Right ventricle myocardium inferior (tissue), 1 donor: ENCODE results near the gene HYAL1. TPM values are rescaled to one million over a fixed set of nuclear protein-coding genes. Genes with fewer than 3 reads are reported as not detected.
"Not testable (repeated sequence)": the region's sequence is repeated elsewhere in the genome, so short reads cannot be mapped to it uniquely, and the experiment has no call there.

Experiments used
- ATAC-seq: fragments of 200-7000 bp; cut with Tn5 transposase; one replicate; pipeline ENCODE4 v1.9.1; 2020; ENCODE audit warnings: mild to moderate bottlenecking, moderate library complexity
- DNase-seq: peaks from one replicate; pipeline ENCODE4 v3.0.0; 2021; ENCODE audit errors: missing footprints
- intact Hi-C: fragments of 100-400 bp; cut with DNase I; formaldehyde crosslinking; loops from one replicate; pipeline ENCODE4 v1.11.0; 2022
- total RNA-seq: library from RNA; stranded (reverse); fragmentation: NEBNext Ultra II Directional; extraction: Animal tissue kit (Norgen Biotek cat#: 25700); gene quantifications from one replicate; pipeline ENCODE4 v1.2.1, GENCODE V29; 2021
- donor health status: DM: no; HTN: yes; CAD: no; lungs with severe emphysema.

Gene HYAL1
- total RNA-seq, 1 donor from 2014 or later: 70.1 TPM

GRCh38 chr3:50269977-50270413 is 33.4 kb downstream of the HYAL1 start:
- intact Hi-C loops: loop anchor here (5.0 kb wide), 1 partner anchor 148 kb away; no protein-coding TSS in a partner anchor
- DNase-seq (no peak), ATAC-seq (no peak)

- no peak for DNase-seq
- intact Hi-C loops: no loop called here
- no peak for ATAC-seq
Measured at GRCh38 chr3:50269460-50269859, 33.9 kb downstream of the HYAL1 start.

DNA sequence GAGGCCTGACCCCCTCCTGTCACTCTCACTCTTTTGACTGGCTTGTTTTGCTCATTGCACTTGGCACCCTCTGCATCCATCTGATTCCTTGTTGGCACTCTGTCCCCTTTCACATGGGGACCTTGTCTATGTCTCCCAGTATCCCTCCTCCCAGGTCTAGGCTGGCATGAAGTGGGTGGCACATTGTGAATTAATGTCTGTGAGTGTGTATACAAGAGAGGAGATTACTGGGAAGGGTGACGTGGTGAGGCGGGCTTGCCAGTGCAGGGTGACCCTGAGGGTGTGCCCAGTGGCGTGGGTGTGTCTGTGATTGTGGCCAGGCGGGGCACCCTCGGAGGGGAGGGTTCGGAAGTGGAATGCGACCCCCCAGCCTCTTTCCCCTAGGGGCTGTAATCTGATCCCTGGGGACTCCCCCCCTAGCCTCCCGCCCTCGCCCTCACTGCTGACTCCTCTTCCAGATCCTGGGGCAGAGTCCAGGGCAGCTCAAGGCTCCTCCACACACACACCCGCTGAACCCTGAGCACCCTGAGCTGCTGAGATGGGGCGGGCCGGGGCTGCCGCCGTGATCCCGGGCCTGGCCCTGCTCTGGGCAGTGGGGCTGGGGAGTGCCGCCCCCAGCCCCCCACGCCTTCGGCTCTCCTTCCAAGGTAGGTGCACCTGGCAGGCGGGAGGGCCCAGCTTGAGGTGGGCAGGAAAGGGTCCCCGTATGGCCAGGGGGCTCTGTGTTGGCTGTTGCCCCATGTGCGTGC is 34.5 kb downstream of the HYAL1 start, which contains the start of gene SEMA3B:
SEMA3B (plus strand) TSS at position 445 of the 749 bp plus-strand sequence; CDS start at position 539, 94 bp downstream.
- DNase-seq: no peak
- ATAC-seq: peak; percentile 13
- intact Hi-C loops: no loop called here

DNA sequence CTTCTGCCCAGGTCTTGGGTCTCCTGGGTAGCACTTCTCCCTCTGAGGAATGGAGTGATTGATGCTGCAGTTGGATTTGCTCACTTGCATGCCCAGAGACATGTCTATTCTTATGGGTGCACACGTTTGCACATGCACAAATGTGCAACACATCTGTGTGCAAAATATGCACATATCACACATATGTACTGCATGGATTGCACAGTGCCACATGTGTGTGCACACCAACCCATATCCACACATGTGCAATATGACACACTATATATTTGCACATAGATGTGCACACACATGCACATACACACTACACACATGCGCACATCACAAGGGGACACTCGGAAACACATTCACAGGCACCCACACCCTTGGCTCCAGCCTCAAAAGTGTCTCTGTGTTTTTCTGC is 35.1 kb downstream of the HYAL1 start:
- DNase-seq (no peak), ATAC-seq (no peak)
- intact Hi-C loops: no loop called here

GRCh38 chr3:50267280-50267913 is 36.0 kb downstream of the HYAL1 start:
- DNase-seq: peak; percentile 89
- intact Hi-C loops: no loop called here
- ATAC-seq: peak; percentile 60

GRCh38 chr3:50266836-50267235 is 36.5 kb downstream of the HYAL1 start:
- ATAC-seq (no peak), DNase-seq (no peak)
- intact Hi-C loops: no loop called here

GRCh38 chr3:50266017-50266416 is 37.4 kb downstream of the HYAL1 start:
- ATAC-seq (no peak), DNase-seq (no peak)
- intact Hi-C loops: no loop called here

DNA sequence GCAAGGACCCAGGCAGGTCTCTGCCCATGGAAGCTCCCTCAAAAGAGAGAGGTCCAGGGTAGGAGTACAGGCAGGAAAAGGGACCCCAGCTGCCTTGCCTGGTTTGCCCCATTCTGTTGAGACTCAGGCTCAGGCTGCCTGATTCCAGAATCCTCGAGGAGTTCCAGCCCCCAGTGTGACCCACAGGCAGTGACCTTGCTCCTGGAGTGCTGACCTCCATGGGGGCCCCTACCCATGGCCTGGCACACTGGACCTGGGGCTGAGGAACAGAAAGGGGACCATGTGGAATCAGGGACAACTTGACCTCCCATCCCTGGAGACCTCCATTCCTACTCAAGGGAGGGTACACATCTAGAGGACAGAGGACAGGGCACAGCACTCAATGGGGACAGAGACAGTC is 37.8 kb downstream of the HYAL1 start:
- ATAC-seq (no peak), DNase-seq (no peak)
- intact Hi-C loops: no loop called here

- ATAC-seq (no peak), DNase-seq (no peak)
- intact Hi-C loops: no loop called here
Measured at GRCh38 chr3:50264964-50265485, 38.3 kb downstream of the HYAL1 start.

- DNase-seq: peak; percentile 77
- peak; percentile 54 for ATAC-seq
- intact Hi-C loops: no loop called here
Measured at GRCh38 chr3:50264383-50264963, 38.9 kb downstream of the HYAL1 start.

DNA sequence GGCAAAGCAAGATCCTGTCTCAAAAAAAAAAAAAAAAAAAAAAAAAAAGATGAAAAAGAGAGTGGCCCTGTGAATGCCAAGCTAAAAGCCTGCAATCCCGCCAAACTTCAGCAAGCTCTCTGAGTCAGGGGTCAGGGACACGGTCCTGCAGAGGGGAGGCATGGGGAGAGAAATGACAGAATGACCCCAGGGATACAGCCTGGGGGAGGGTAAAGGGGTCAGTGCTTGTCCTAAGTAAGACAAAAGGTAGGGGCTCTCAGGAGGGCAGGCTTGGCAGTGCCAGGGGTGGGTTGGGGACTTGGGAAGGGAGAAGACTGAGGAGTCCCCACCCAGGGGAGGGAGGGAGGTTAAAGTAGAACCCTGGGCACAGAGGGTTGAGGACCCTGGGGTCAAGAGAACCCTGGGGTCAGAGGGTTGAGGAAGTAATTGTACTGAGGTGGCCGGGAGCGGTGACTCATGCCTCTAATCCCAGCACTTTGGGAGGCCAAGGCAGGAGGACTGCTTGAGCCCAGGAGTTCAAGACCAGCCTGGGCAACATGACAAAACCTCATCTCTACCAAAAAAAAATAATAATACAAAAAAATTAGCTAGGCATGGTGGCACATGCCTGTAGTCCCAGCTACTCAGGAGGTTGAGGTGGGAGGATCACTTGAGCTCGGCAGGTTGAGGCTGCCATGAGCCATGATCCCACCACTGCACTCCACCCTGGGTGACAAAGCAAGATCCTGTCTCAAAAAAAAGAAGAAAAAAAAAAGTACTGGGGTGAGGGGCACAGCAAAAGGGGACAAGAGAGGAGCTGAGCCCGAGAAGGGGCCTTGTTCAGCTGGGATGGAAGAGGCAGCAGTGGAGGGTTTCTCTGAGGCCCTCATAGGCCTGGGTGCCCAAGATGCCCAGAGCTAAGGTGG is 39.6 kb downstream of the HYAL1 start:
- DNase-seq (no peak), ATAC-seq (no peak)
- intact Hi-C loops: no loop called here

DNA sequence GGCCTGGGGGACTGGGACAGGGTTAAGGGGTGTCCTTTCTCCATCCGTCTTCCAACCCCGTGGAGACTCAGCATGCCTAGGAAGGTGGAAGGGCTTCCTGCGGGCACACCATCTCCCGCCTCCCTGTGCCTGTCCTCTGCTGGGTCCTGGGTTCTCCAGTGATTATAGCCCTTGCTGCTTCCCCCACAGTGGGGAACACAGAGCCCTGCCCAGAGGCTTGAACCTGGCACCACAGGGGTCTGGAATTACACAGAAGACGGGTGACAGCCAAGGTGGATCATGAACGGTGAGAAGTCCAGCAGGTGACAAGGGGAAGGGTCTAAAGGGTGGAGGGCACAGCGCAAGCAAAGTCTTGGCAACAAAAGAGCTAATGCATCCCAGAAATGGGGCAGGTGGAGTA is 40.6 kb downstream of the HYAL1 start:
- intact Hi-C loops: no loop called here
- ATAC-seq (no peak), DNase-seq (no peak)

DNA sequence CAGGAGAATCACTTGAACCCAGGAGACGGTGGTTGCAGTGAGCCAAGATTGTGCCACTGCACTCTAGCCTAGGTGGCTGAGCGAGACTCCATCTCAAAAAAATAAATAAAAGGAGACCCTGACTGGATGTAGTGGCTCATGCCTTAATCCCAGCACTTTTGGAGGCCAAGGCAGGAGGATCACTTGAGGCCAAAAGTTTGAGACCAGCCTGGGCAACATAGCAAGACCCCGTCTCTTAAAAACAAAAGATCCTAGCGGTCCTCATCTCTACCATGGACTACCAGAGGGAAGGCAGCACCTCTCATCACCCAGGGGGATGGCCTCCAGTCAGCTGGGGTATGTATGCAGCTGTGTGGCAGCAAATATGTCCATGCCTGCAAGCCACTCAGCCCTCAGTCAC is 41.2 kb downstream of the HYAL1 start:
- ATAC-seq, intact Hi-C loops, DNase-seq: not testable (repeated sequence)

GRCh38 chr3:50261505-50261904 is 41.9 kb downstream of the HYAL1 start:
- DNase-seq: no peak
- intact Hi-C loops: no loop called here
- ATAC-seq: no peak

DNA sequence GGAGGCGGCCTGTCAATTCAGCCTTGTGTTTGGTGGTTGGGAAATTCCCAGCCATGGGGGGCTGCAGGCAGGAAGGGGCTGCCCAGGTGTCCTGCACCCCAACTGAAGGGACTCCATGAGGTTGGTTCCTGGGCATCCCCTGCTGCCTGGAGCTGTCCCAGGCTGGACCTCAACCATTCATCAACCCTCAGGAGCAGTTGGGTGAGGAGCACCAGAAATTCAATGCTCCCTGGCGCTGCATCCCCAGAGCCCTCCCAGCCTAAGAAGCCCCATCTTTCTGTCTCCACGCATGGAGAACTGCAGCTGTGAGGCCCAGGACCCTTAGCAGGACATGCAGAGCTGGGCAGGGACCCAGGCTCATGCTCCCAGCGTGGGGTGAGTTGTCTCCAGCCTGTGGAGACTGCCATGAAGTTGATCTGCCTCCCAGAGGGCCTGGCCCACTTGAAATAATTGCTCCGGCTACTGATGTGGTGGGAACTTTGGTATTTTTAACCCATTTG is 42.4 kb downstream of the HYAL1 start:
- intact Hi-C loops: loop anchor here (1.0 kb wide), 1 partner anchor 63 kb away; no protein-coding TSS in a partner anchor
- no peak for ATAC-seq
- no peak for DNase-seq

GRCh38 chr3:50260027-50260941 is 43.1 kb downstream of the HYAL1 start:
- peak; percentile 86 for ATAC-seq
- intact Hi-C loops: loop anchor here (1.0 kb wide), 1 partner anchor 64 kb away; no protein-coding TSS in a partner anchor

DNA sequence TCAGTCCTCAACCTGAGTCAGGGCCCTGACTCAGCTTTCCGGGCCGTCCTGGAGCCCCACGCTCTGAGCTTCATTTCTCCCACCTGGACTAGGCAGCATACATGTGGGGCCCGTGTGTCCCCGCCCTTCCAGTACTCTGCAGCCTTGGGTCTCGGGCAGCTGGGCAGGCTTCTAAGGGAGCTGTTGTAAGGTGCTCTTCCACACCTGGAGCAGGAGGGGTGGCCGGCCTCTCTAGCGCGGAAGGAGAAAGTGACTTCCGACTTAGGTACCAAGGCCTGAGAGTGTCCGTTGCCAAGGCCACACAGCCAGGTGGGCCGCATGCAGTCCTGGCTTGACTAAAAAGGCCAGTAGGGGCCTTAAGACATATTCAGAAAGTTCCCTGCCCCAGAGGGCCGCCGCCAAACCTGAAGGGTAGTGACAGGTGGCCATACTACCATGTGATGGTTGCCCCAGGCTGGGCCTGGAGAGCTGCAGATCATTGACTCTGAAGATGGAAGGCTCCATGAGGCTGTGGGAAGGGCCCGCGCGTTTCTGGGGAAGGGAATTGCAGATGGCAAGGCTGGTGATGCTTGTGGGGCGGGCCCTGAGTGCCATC is 43.8 kb downstream of the HYAL1 start:
- DNase-seq: no peak
- ATAC-seq: no peak
- intact Hi-C loops: loop anchor here (1.0 kb wide), 1 partner anchor 65 kb away; no protein-coding TSS in a partner anchor

More at GRCh38 chr3:50260027-50260941, 43.1 kb downstream of the HYAL1 start:
- peak; percentile 97 for DNase-seq
